Measurements from ENCODE around the gene PEX7. TPM values are rescaled to one million over a fixed set of nuclear protein-coding genes. Genes with fewer than 3 reads are reported as not detected.
"Not testable (repeated sequence)": the region's sequence is repeated elsewhere in the genome, so short reads cannot be mapped to it uniquely, and the experiment has no call there.

PEX7 gene
- total RNA-seq, 1 donor from 2014 or later, result 6.1 TPM

- H3K36me3 ChIP-seq, result no peaks in the 10 kb centered on the region
- no peak for DNase-seq (ENCODE audit: extremely low spot score in 2 of 2)
- no peaks in the 10 kb centered on the region for H3K27me3 ChIP-seq
- no peak for TF ChIP-seq POLR2A (IDR thresholded peaks at IDR 0.05)
- no peak for TF ChIP-seq CTCF (IDR thresholded peaks at IDR 0.05)
- no peak for TF ChIP-seq POLR2AphosphoS5 (IDR thresholded peaks at IDR 0.05; ENCODE audit: insufficient read depth in 1 of 2, low read depth in 1 of 2)
- no peak overlapping the region for H3K4me3 ChIP-seq
- H3K9me3 ChIP-seq, result no peaks in the 10 kb centered on the region
- no peak overlapping the region for H3K27ac ChIP-seq
- H3K4me1 ChIP-seq, result no peaks in the 10 kb centered on the region
- intact Hi-C loops (cut with DNase I), result no loop called here
Measured at GRCh38 chr6:136958168-136958567, 135.8 kb downstream of the PEX7 start.

GRCh38 chr6:136959471-136959891 is 137.1 kb downstream of the PEX7 start:
- no peaks in the 10 kb centered on the region for H3K27me3 ChIP-seq
- no peak overlapping the region for H3K27ac ChIP-seq
- no peaks in the 10 kb centered on the region for H3K36me3 ChIP-seq
- DNase-seq (ENCODE audit: extremely low spot score in 2 of 2), result no peak
- no peak for TF ChIP-seq CTCF (IDR thresholded peaks at IDR 0.05)
- no peak for TF ChIP-seq POLR2A (IDR thresholded peaks at IDR 0.05)
- TF ChIP-seq POLR2AphosphoS5 (IDR thresholded peaks at IDR 0.05; ENCODE audit: insufficient read depth in 1 of 2, low read depth in 1 of 2), result no peak
- H3K4me3 ChIP-seq, result no peak overlapping the region
- no peaks in the 10 kb centered on the region for H3K9me3 ChIP-seq
- no peaks in the 10 kb centered on the region for H3K4me1 ChIP-seq
- intact Hi-C loops (cut with DNase I), result no loop called here

- H3K4me3 ChIP-seq; H3K9me3 ChIP-seq; H3K36me3 ChIP-seq; intact Hi-C loops (cut with DNase I); H3K27me3 ChIP-seq; DNase-seq (ENCODE audit: extremely low spot score in 2 of 2); H3K4me1 ChIP-seq; H3K27ac ChIP-seq: not testable (repeated sequence)
Measured at GRCh38 chr6:136959935-136960334, 137.5 kb downstream of the PEX7 start.

GRCh38 chr6:136960781-136961180 is 138.4 kb downstream of the PEX7 start:
- H3K36me3 ChIP-seq, result no peaks in the 10 kb centered on the region
- no peak overlapping the region for H3K4me3 ChIP-seq
- DNase-seq (ENCODE audit: extremely low spot score in 2 of 2), result no peak
- intact Hi-C loops (cut with DNase I), result no loop called here
- no peaks in the 10 kb centered on the region for H3K4me1 ChIP-seq
- no peak for TF ChIP-seq POLR2AphosphoS5 (IDR thresholded peaks at IDR 0.05; ENCODE audit: insufficient read depth in 1 of 2, low read depth in 1 of 2)
- no peak for TF ChIP-seq POLR2A (IDR thresholded peaks at IDR 0.05)
- no peak for TF ChIP-seq CTCF (IDR thresholded peaks at IDR 0.05)
- H3K9me3 ChIP-seq, result no peaks in the 10 kb centered on the region
- no peak overlapping the region for H3K27ac ChIP-seq
- H3K27me3 ChIP-seq, result no peaks in the 10 kb centered on the region

GRCh38 chr6:136961848-136962247 is 139.5 kb downstream of the PEX7 start:
- intact Hi-C loops (cut with DNase I), result no loop called here
- Histone ChIP-seq H3K4me3 (no peak overlapping the region), H3K27ac (no peak overlapping the region), H3K27me3 (no peaks in the 10 kb centered on the region), H3K4me1 (no peaks in the 10 kb centered on the region), H3K36me3 (no peaks in the 10 kb centered on the region), H3K9me3 (no peaks in the 10 kb centered on the region)
- TF ChIP-seq POLR2A (IDR thresholded peaks at IDR 0.05), result no peak
- TF ChIP-seq CTCF (IDR thresholded peaks at IDR 0.05), result no peak
- TF ChIP-seq POLR2AphosphoS5 (IDR thresholded peaks at IDR 0.05; ENCODE audit: insufficient read depth in 1 of 2, low read depth in 1 of 2), result no peak
- DNase-seq (ENCODE audit: extremely low spot score in 2 of 2), result no peak

- intact Hi-C loops (cut with DNase I), result no loop called here
- no peak for DNase-seq (ENCODE audit: extremely low spot score in 2 of 2)
Measured at GRCh38 chr6:136962661-136963060, 140.3 kb downstream of the PEX7 start.

More at GRCh38 chr6:136962661-136963060, 140.3 kb downstream of the PEX7 start:
- H3K4me3 ChIP-seq, result no peak overlapping the region
- no peaks in the 10 kb centered on the region for H3K27me3 ChIP-seq
- H3K9me3 ChIP-seq, result no peaks in the 10 kb centered on the region
- H3K4me1 ChIP-seq, result no peaks in the 10 kb centered on the region
- no peaks in the 10 kb centered on the region for H3K36me3 ChIP-seq
- H3K27ac ChIP-seq, result no peak overlapping the region
- TF ChIP-seq CTCF (IDR thresholded peaks at IDR 0.05) (no peak), POLR2AphosphoS5 (IDR thresholded peaks at IDR 0.05; ENCODE audit: insufficient read depth in 1 of 2, low read depth in 1 of 2) (no peak), POLR2A (IDR thresholded peaks at IDR 0.05) (no peak)

All from vagina (tissue), 2 donors.